ENCODE measurements around the gene EXD2. TPM values are rescaled to one million over a fixed set of nuclear protein-coding genes. Genes with fewer than 3 reads are reported as not detected.
A peak's percentile ranks its signal among the peaks of the same experiment; 100 is the strongest.
"Not testable (repeated sequence)": the region's sequence is repeated elsewhere in the genome, so short reads cannot be mapped to it uniquely, and the experiment has no call there.

The EXD2 gene
- polyA plus RNA-seq, 2 of the 4 experiments (the other 2 are of a cell fraction) = 13.9 to 22.1 TPM

DNA sequence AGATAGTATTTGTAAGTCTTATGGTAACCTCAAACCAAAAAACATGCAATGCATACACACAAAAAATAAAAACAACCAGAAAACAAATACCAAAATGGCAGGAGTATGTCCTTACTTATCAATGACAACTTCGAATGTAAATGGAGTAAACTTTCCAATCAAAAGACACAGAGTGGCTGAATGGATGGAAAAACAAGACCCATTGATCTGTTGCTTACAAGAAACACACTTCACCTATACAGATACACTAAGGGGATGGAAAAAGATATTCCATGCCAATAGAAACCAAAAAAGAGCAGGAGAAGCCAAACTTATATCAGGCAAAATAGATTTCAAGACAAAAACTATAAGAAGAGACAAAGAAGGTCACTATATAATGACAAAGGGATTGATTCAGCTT lies 29.7 kb upstream of the EXD2 start:
- no peak overlapping the region for H3K27ac ChIP-seq
- no peak overlapping the region for H3K4me3 ChIP-seq
- no peak for TF ChIP-seq NPAS2 (CRISPR knock-in tag; IDR thresholded peaks at IDR 0.05; ENCODE audit: borderline replicate concordance)
- H3K9me3 ChIP-seq = peaks cover 13% of the 10 kb centered on the region; the same call in 1 of the 3 replicates
- no peaks in the 10 kb centered on the region for H3K4me1 ChIP-seq
- WGBS (ENCODE audit: missing lambda C conversion rate) = 0% methylated on average over 1 of the region's 1 CpG
- FAIRE-seq (peak; percentile 54), ATAC-seq (no peak), DNase-seq (ENCODE audit: low read depth in 1 of 2, low spot score in 1 of 2) (no peak)
- no peak overlapping the region for H3K4me2 ChIP-seq
- POLR2A ChIA-PET = no interaction called here
- CTCF ChIA-PET = interaction anchor here (0.9 kb wide), 1 partner anchor 32 kb away, joined by 3 read pairs; no protein-coding TSS in a partner anchor

DNA sequence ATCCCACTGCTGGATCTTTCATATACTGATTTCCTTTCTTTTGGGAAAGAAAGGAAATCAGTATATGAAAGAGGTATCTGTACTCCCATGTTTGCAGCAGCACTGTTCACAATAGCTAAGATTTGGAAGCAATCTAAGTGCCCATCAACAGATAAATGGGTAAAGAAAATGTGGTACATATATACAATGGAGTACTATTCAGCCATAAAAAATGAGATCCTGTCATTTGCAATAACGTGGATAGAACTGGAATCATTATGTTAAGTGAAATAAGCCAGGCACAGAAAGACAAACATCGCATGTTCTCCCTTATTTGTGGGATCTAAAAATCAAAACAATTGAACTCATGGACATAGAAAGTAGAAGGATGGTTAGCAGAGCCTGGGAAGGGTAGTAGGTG lies 25.5 kb upstream of the EXD2 start:
- H3K4me2 ChIP-seq; FAIRE-seq; ATAC-seq; DNase-seq (ENCODE audit: low read depth in 1 of 2, low spot score in 1 of 2); H3K4me1 ChIP-seq; H3K4me3 ChIP-seq; H3K27ac ChIP-seq: not testable (repeated sequence)
- ChIA-PET POLR2A (interaction anchor here (0.6 kb wide), 1 partner anchor 1349 kb away, joined by 3 read pairs; no protein-coding TSS in a partner anchor), CTCF (interaction anchor here (0.6 to 1.3 kb wide), 2 partner anchors 12 to 38 kb away, joined by 4 read pairs; no protein-coding TSS in a partner anchor)
- 27% methylated on average over 2 of the region's 2 CpGs for WGBS (ENCODE audit: missing lambda C conversion rate)
- peaks cover 12% of the 10 kb centered on the region; the same call in 1 of the 3 replicates for H3K9me3 ChIP-seq

DNA sequence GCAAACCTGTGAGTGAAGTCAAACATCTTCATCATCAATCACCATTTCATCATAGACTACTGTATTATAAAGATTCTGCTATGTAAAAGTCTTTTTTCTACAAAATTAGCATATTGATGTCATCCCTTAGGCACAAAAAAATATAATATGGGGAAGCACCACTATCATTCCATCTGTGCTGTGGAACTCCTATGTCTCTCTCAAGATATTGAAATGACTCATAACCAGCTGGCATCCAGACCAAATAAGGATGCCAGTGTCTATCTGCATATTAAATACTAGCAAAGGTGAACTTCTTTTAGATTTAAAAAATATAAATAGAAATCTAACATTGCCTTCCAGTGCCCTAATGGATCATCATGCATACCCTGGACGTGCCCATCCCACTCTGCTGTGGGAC lies 20.5 kb upstream of the EXD2 start:
- CTCF ChIA-PET = interaction anchor here (1.6 to 1.9 kb wide), 2 partner anchors 19 to 20 kb away, joined by 4 to 7 read pairs; no protein-coding TSS in a partner anchor
- Histone ChIP-seq H3K4me1 (no peaks in the 10 kb centered on the region), H3K4me2 (no peak overlapping the region), H3K27ac (no peak overlapping the region), H3K9me3 (no peaks in the 10 kb centered on the region), H3K4me3 (no peak overlapping the region)
- 39% methylated on average over 1 of the region's 1 CpG for WGBS (ENCODE audit: missing lambda C conversion rate)
- DNase-seq (ENCODE audit: low read depth in 1 of 2, low spot score in 1 of 2) (no peak), ATAC-seq (no peak), FAIRE-seq (no peak)
- TF ChIP-seq USF2 (IDR thresholded peaks at IDR 0.05) (no peak), FOSL2 (IDR thresholded peaks at IDR 0.05) (no peak), FOSL2 (CRISPR knock-in tag; IDR thresholded peaks at IDR 0.05) (0 out of 2 replicates have a peak, but pooled peaks have one; percentile 19)
- POLR2A ChIA-PET = no interaction called here

GRCh38 chr14:69171569-69171968 lies 19.7 kb upstream of the EXD2 start:
- no peak; a peak in 1 of 6 replicates for ATAC-seq
- TF ChIP-seq ZSCAN20 (CRISPR knock-in tag; IDR thresholded peaks at IDR 0.05) = no peak
- TF ChIP-seq ATOH8 (CRISPR knock-in tag; IDR thresholded peaks at IDR 0.05; ENCODE audit: low read depth) = no peak
- no peak for TF ChIP-seq TFCP2L1 (CRISPR knock-in tag; IDR thresholded peaks at IDR 0.05)
- TF ChIP-seq PHF8 (IDR thresholded peaks at IDR 0.05; ENCODE audit: borderline replicate concordance, low read depth) = no peak
- TF ChIP-seq POLR2AphosphoS2 (conservative IDR thresholded peaks at IDR 0.05; ENCODE audit: low read length) = no peak
- no peak for TF ChIP-seq HES2 (IDR thresholded peaks at IDR 0.05)
- no peak for TF ChIP-seq REST (IDR thresholded peaks at IDR 0.05)
- no peak overlapping the region for H3K4me3 ChIP-seq
- H3K27ac ChIP-seq = no peak overlapping the region
- no peak for DNase-seq (ENCODE audit: low read depth in 1 of 2, low spot score in 1 of 2)
- CTCF ChIA-PET = interaction anchor here (1.6 kb wide), 1 partner anchor 18 kb away, joined by 4 read pairs; no protein-coding TSS in a partner anchor
- WGBS (ENCODE audit: missing lambda C conversion rate) = 35% methylated on average over 2 of the region's 2 CpGs
- H3K4me1 ChIP-seq = no peaks in the 10 kb centered on the region
- H3K4me2 ChIP-seq = no peak overlapping the region
- POLR2A ChIA-PET = no interaction called here
- no peak for FAIRE-seq
- H3K9me3 ChIP-seq = no peaks in the 10 kb centered on the region
